T-helper 1 cell (primary cell): ENCODE measurements around the gene PRKACA.
"Not testable (repeated sequence)": the region's sequence is repeated elsewhere in the genome, so short reads cannot be mapped to it uniquely, and the experiment has no call there.

ENCODE experiments used
- DNase-seq, 5 donors: peaks; one replicate each; pipeline ENCODE4 v3.0.0-alpha.2; 2012 to 2020

The PRKACA gene

DNA sequence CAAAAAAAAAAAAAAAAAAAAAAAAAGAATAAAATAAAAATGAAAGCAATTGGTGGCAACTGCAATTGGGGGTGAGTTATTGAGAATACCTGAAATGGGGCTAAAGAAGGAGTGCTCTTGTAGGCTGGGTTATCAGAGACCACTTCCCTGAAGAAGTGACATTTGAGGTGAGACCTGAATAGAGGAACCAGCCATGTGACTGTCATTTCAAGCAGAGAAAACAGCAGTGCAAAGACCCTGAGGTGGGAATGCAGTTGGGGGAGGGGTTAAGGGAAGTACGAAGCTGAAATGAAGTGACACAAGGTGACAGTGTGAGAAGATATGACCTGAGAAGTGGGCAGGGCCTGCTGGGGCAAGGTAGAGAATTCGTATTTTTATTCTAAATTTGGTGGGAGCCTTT, 51.4 kb downstream of the PRKACA start:
- DNase-seq: no peak

DNA sequence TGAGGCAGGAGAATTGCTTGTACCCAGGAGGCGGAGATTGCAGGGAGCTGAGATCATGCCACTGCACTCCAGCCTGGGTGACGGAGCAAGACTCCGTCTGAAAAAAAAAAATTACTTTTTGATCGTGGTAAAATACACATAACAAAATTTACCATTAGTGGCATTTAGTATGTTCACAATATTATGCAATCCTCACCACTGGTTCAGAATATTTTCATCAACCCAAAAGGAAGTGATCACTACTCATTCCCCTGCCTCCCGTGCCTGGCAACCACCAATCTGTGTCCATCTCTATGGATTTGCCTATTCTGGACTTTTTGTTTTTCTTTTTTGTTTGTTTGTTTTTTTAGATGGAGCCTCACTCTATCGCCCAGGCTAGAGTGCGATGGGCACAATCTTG, 54.5 kb downstream of the PRKACA start:
- no peak for DNase-seq

DNA sequence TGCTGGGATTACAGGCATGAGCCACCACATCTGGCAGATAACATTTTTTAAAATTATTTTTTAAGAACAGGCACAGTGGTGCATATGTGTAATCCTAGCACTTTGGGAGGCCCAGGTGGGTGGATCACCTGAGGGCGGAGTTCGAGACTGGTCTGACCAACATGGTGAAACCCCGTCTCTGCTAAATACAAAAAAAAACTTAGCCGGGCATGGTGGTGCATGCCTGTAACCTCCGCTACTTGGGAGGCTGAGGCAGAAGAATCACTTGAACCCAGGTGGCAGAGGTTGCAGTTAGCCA, 55.1 kb downstream of the PRKACA start:
- DNase-seq: no peak

- DNase-seq: no peak
Observed at GRCh38 chr19:14061751-14062557, 55.6 kb downstream of the PRKACA start, which contains the start of gene PALM3. PALM3 (minus strand) TSS chr19:14062076; CDS start chr19:14061980, 96 bp downstream.

- no peak for DNase-seq
Observed at GRCh38 chr19:14061081-14061749, 56.3 kb downstream of the PRKACA start.

DNA sequence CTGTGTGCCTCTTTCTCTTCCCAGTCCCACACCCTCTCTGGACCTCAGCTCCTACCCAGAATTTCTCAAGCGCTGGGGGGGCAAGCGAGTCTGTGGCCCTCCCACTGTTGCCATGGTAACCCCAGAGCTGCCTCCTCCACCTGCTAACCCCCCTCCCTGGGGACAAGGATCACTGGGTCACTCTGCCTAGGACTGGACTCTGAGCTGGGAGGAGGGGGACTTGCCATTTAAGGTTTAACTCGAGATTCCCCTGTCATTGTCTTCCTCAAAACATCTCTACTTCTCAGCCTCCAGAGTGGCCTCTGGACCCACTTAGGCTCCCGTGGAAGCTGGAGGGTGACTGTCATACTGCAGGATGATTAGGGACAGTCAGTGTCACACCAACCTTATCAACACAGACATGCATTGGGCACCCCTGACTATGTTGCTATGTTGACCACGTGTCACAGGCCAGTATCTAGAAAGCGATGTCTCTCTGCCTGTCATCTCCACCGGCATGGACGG, 57.9 kb downstream of the PRKACA start:
- DNase-seq: no peak

GRCh38 chr19:14059093-14059480, 58.5 kb downstream of the PRKACA start:
- DNase-seq: peak in 3 of 5 donors; percentile 26 to 40 (median 32)

DNA sequence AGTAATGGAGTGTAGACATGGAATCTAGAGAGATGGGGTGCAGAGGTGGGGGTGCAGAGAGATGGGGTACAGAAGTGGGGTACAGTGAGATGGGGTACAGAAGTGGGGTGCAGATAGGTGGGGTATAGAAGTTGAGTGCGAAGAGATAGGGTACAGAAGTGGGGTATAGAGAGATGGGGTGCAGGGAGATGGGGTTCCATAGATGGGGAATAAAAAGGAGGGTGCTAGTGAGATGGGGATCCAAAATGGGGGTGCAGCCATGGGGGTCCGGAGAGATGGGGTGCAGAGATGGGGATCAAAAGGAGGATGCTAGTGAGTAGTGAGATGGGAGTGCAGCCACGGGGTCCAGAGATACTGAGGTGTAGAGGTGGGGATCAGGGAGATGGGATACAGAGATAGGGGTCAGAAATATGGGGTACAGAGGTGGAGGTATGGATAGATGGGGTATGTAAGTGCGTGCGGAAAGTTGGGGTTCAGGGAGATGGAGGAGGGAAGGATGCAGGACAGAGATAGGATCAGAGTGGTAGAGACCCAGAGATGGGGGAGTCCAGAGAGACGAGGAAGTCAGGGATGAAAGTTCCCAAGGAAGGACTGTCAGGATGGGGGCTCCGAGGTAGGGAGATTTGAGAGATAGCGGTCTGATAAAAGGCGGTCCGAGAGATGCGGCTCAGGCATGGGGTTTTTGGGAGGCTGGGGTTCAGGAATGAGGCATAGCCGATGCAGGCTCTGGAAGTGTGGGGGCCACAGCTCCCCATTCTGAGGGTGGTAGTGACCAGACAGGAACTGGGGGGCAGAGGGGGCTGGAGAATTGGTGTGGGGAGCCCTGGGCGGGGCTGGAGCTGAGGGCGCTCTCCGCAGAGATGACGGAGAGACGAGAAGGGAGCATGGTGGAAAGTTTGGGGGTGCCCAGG, 59.1 kb downstream of the PRKACA start:
- no peak for DNase-seq

DNA sequence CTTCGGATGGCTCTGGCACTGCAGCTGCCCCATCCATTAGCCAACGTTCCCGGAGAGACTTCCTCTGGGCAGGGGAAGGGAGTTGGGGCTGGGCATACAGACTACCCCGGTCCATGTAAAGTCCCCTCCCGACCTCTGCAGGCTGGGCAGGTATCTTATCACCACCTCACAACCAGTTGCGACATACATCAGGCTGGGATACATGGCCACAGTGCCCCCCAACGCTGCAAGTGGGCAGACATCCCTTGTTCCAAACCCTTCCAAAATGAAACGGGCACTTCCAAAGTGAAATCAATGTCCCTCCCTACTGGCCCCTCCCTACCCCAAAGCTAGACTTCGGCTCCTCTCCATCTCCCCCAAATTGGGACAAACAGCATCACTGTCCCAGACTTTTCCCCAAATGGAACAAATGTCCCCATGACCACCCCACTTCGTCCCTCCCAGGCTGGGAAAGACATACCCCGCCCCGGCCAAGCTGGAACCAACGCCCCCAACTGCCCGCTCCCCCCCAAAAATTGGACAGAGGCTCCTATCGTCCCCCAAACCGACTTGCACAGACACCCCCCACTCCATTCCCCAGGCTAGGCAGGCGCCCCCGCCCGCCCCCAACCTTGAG, 60.7 kb downstream of the PRKACA start:
- no peak for DNase-seq

- DNase-seq: no peak
Observed at GRCh38 chr19:14056069-14056666, 61.4 kb downstream of the PRKACA start.

GRCh38 chr19:14055396-14055795, 62.2 kb downstream of the PRKACA start:
- no peak for DNase-seq

DNA sequence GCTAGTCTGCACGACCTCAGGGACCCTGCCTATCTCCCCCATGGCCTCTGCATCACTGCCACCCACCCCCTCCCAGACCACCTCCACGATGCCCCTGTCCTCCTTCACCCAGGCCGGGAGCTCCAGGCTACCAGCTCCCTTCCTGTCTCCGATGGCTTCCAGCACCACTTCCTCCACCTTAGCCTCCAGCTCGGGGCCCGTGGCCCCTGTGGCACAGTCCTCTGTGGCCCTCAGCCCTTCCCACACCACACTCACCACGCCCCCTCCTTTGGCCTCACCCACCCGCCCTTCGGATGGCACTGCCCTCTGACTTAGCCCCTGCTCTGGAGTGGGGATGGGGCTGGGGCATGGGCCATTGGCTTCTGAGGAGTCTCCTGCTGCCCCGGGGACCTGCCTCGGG, 62.8 kb downstream of the PRKACA start:
- no peak for DNase-seq

GRCh38 chr19:14054099-14054498, 63.5 kb downstream of the PRKACA start:
- DNase-seq: no peak

DNA sequence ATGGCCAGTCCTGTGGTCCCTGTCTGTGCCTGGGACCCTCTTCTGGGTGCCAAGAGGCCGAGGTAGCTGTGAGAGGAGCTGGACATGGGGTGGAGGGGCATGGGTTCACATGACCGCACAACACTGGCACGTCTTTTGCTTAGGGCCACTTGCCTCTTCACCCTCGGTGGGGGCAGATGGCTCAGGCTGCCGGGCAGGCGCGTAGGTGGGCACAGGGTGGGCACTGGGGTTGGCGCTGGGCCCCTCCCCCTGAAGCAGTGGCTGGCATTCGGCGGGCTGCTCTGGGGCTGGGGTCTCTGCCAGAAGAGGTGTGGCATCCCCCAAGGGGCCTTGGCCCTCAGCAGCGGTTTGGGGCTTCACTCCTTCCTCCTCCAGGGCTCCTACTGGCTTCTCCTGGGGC, 64.1 kb downstream of the PRKACA start:
- no peak for DNase-seq

- no peak for DNase-seq
Observed at GRCh38 chr19:14053032-14053431, 64.5 kb downstream of the PRKACA start.

GRCh38 chr19:14052470-14052869, 65.1 kb downstream of the PRKACA start:
- no peak for DNase-seq

DNA sequence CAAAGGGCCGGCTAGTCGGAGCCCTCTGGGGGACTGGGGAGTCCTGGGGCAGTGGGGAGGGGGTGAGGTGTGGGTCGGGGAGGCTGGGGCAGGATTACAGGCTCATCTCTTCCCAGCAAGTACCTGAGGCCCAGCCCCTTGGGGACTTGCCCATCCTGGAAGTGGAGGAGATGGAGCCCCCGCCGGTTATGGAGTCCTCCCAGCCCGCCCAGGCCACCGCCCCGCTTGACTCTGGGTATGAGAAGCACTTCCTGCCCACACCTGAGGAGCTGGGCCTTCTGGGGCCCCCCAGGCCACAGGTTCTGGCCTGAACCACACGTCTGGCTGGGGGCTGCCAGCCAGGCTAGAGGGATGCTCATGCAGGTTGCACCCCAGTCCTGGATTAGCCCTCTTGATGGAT, 65.6 kb downstream of the PRKACA start:
- DNase-seq: no peak

GRCh38 chr19:14050961-14051360, 66.6 kb downstream of the PRKACA start:
- DNase-seq: not testable (repeated sequence)

DNA sequence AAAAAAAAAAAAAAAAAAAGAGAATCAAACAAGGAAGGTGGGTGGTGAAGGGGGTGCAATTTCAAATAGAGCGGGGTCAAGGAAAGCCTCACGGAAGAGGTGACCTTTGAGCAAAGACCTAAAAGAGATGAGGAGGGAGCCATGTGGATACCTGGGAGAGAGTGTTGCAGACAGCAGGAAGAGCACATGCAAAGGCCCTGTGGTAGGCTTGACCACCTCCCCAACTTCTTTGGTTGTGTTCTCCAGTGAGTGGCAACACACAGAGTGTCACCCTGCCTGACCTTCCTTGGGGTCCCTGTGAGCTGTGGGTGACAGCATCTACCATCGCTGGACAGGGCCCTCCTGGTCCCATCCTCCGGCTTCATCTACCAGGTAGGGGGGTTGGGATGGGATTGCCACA, 67.0 kb downstream of the PRKACA start:
- no peak for DNase-seq

DNA sequence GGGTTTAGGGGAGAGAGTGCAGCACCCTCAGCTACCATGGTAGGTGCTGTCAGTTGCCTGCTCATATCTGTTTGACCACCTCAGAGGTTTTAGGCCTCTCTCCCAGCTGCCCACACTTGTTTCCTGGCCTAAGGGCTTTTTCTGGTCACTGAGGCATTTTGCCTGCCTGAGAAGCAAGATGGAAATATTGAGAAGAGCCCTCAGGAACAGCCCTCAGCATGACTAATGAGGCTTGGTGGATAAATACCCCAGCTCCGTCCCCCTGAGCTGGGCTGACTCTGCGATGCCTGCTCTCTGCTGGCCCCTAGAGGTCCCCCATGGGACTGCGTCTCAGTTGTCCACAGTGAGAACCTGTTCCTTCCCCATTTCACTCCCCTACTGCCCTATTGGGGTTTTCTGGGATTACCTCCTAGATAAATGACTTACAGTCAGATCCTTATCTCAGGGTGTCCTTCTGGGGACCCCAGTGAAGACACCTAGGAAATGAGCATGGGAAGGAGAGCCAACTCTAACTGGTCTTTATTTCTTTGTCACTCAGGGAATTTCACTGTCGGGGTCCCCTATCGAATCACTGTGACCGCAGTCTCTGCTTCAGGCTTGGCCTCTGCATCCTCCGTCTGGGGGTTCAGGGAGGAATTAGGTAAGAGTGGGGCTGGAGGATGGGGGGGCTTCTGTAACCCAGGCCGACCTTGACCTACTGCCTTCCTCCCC, 69.0 kb downstream of the PRKACA start:
- peak; percentile 24 to 69 (median 56) for DNase-seq

DNA sequence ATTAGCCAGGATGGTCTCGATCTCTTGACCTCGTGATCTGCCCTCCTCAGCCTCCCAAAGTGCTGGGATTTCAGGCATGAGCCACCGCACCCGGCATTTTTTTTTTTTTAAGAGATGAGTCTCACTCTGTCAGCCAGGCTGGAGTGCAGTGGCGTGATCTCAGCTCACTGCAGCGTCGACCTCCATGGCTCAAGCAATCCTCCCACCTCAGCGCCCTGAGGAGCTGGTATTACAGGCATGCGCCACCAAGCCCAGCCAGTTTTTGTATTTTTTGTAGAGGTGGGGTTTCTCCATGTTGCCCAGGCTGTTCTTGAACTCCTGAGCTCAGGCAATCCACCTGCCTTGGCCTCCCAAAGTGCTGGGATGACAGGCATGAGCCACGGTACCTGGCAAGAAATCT, 69.7 kb downstream of the PRKACA start:
- not testable (repeated sequence) for DNase-seq
